Measurements from ENCODE around the gene ZNRF1. TPM values are rescaled to one million over a fixed set of nuclear protein-coding genes. Genes with fewer than 3 reads are reported as not detected.

ZNRF1 gene
- total RNA-seq, 2 experiments from 2014 or later = 11.0 to 13.7 TPM

DNA sequence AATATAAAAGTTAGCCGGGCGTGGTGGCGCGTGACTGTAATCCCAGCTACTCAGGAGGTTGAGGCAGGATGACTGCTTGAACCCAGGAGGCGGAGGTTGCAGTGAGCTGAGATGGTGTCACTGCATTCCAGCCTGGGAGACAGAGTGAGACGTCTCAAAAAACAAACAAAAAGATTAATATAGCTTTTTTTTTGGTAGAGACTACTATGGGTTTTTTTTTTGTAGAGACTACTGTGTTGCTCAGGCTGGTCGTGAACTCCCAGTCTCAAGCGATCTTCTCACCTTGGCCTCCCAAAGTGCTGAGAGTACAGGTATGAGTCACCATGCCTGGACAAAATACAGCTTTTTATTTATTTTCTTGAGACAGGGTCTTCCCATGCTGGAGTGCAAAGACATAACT is 20.2 kb downstream of the ZNRF1 start:
- Mint-ChIP-seq H3K9me3 (peaks cover 12% of the 10 kb centered on the region), H3K27ac (no peak overlapping the region), H3K4me3 (no peak overlapping the region), H3K36me3 (ENCODE audit: low read depth) (peaks cover 20% of the 10 kb centered on the region), H3K4me1 (ENCODE audit: low read depth) (peaks cover 15% of the 10 kb centered on the region), H3K27me3 (no peaks in the 10 kb centered on the region)
- DNase-seq (peak; percentile 11), ATAC-seq (peak; percentile 39)
- intact Hi-C loops (cut with micrococcal nuclease) = no loop called here
- CTCF ChIA-PET = interaction anchor here (1.0 to 1.2 kb wide), 2 partner anchors 11 to 92 kb away, joined by 3 to 5 read pairs; no protein-coding TSS in a partner anchor
- POLR2A ChIA-PET = interaction anchor here (1.4 kb wide), 1 partner anchor 27 kb away, joined by 4 read pairs; no protein-coding TSS in a partner anchor
- TF ChIP-seq, protein P1, sequence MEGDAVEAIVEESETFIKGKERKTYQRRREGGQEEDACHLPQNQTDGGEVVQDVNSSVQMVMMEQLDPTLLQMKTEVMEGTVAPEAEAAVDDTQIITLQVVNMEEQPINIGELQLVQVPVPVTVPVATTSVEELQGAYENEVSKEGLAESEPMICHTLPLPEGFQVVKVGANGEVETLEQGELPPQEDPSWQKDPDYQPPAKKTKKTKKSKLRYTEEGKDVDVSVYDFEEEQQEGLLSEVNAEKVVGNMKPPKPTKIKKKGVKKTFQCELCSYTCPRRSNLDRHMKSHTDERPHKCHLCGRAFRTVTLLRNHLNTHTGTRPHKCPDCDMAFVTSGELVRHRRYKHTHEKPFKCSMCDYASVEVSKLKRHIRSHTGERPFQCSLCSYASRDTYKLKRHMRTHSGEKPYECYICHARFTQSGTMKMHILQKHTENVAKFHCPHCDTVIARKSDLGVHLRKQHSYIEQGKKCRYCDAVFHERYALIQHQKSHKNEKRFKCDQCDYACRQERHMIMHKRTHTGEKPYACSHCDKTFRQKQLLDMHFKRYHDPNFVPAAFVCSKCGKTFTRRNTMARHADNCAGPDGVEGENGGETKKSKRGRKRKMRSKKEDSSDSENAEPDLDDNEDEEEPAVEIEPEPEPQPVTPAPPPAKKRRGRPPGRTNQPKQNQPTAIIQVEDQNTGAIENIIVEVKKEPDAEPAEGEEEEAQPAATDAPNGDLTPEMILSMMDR (IDR thresholded peaks at IDR 0.05) = no peak

DNA sequence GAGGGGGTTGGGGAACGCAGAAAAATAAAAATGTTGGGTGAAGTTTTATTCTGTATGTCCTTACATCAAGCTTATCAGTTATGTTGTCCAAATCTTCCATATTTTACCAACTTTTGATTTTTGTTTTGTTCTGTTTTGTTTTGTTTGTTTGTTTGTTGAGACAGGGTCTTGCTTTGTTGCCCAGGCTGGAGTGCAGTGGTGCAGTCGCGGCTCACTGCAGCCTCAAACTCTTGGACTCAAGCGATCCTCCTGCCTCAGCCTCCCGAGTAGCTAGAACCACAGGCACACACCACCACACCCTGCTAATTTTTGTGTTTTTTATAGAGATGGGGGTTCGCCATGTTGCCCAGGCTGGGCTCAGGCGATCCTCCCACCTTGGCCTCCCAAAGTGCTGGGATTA is 20.8 kb downstream of the ZNRF1 start:
- DNase-seq = no peak
- Mint-ChIP-seq H3K27me3 (no peaks in the 10 kb centered on the region), H3K9me3 (peaks cover 12% of the 10 kb centered on the region), H3K27ac (no peak overlapping the region), H3K4me3 (no peak overlapping the region), H3K4me1 (ENCODE audit: low read depth) (peaks cover 21% of the 10 kb centered on the region), H3K36me3 (ENCODE audit: low read depth) (peaks cover 20% of the 10 kb centered on the region)
- ChIA-PET CTCF (interaction anchor here (1.0 to 1.2 kb wide), 2 partner anchors 12 to 92 kb away, joined by 3 to 5 read pairs; no protein-coding TSS in a partner anchor), POLR2A (interaction anchor here (1.4 kb wide), 1 partner anchor 26 kb away, joined by 4 read pairs; no protein-coding TSS in a partner anchor)
- TF ChIP-seq, protein P1 (IDR thresholded peaks at IDR 0.05) = no peak
- intact Hi-C loops (cut with micrococcal nuclease) = no loop called here
- no peak for ATAC-seq

DNA sequence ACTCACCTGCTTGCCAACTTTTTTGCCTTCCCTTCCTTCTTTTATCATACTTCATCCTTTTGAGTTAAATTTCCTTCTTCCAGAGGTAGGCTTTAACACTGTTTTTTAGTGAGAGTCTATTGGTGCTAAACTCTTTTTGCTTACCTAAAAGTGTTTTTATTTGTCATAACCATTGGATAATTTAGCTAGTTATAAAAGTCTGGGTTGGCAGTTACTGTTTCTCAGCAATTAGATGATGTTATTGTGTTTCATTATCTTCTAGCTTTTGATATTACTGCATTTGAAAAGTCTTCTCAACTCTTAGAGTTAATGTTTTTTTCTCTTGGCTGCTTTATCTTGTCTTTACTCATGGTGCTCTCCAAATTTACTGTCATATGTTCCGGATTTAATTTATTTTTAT is 22.6 kb downstream of the ZNRF1 start:
- CTCF ChIA-PET = no interaction called here
- peaks cover 12% of the 10 kb centered on the region for H3K9me3 Mint-ChIP-seq
- intact Hi-C loops (cut with micrococcal nuclease) = no loop called here
- TF ChIP-seq, protein P1 (IDR thresholded peaks at IDR 0.05) = no peak
- H3K4me3 Mint-ChIP-seq = no peak overlapping the region
- H3K27ac Mint-ChIP-seq = no peak overlapping the region
- no peak for ATAC-seq
- DNase-seq = no peak
- no peaks in the 10 kb centered on the region for H3K27me3 Mint-ChIP-seq
- peaks cover 20% of the 10 kb centered on the region for H3K36me3 Mint-ChIP-seq (ENCODE audit: low read depth)
- peaks cover 29% of the 10 kb centered on the region for H3K4me1 Mint-ChIP-seq (ENCODE audit: low read depth)
- POLR2A ChIA-PET = no interaction called here

DNA sequence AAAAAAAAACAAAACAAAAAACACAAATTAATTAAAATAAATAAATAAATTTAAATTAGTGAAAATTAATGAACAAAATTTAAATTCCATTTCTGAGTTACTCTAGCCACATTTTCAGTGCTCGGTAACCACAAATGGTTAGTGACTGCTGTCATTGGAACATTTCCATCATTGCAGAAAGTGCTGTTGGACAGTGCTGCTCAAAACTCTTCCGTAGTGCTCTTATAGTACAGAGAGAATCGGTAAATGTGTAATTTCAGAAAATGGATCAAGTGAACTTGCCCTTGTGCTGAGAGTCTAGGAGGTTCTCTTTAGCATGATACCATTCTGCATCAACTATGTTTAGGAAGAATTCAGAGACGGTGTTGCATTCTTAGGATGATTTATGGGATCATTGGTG is 23.7 kb downstream of the ZNRF1 start:
- CTCF ChIA-PET = interaction anchor here (0.8 to 1.0 kb wide), 2 partner anchors 11 to 24 kb away, joined by 3 read pairs; partner anchors contain the start of gene ZNRF1
- Mint-ChIP-seq H3K27me3 (no peaks in the 10 kb centered on the region), H3K36me3 (ENCODE audit: low read depth) (peaks cover 20% of the 10 kb centered on the region), H3K27ac (peak overlapping the region; percentile 21), H3K9me3 (peaks cover 12% of the 10 kb centered on the region), H3K4me3 (no peak overlapping the region), H3K4me1 (ENCODE audit: low read depth) (peaks cover 29% of the 10 kb centered on the region)
- DNase-seq (no peak), ATAC-seq (no peak)
- POLR2A ChIA-PET = interaction anchor here (0.8 to 1.5 kb wide), 2 partner anchors 10 to 12 kb away, joined by 4 read pairs; no protein-coding TSS in a partner anchor
- TF ChIP-seq, protein P1 (IDR thresholded peaks at IDR 0.05) = no peak
- intact Hi-C loops (cut with micrococcal nuclease) = no loop called here

DNA sequence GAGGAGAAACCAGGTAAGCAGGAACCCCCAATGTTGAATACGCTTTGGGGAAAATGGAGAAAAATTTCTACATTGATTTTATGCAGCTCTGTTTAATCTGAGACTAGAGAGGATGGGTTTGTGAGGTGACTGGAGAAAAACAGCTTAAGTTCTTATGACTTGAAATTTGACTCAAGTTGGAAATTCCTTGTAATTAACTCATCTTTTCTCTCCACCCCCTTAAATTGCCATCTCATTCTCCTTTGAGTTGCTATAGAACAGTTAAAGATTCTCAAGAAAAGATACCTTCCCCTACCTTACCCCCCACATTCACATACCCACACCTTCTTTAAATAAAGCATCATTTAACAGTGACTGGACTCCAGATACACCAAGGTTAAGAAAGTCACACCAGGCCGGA is 24.2 kb downstream of the ZNRF1 start:
- intact Hi-C loops (cut with micrococcal nuclease) = no loop called here
- TF ChIP-seq, protein P1 (IDR thresholded peaks at IDR 0.05) = no peak
- Mint-ChIP-seq H3K4me1 (ENCODE audit: low read depth) (peaks cover 29% of the 10 kb centered on the region), H3K27me3 (no peaks in the 10 kb centered on the region), H3K9me3 (peaks cover 12% of the 10 kb centered on the region), H3K36me3 (ENCODE audit: low read depth) (peaks cover 20% of the 10 kb centered on the region), H3K4me3 (no peak overlapping the region), H3K27ac (peak overlapping the region; percentile 57)
- ChIA-PET POLR2A (interaction anchor here (0.8 to 1.5 kb wide), 2 partner anchors 11 to 12 kb away, joined by 4 read pairs; no protein-coding TSS in a partner anchor), CTCF (interaction anchor here (0.8 to 1.0 kb wide), 2 partner anchors 11 to 24 kb away, joined by 3 read pairs; partner anchors contain the start of gene ZNRF1)
- DNase-seq (no peak), ATAC-seq (peak; percentile 20)
